Measurements from ENCODE around the gene FSTL4. TPM values are rescaled to one million over a fixed set of nuclear protein-coding genes. Genes with fewer than 3 reads are reported as not detected.
A peak's percentile ranks its signal among the peaks of the same experiment; 100 is the strongest.

FSTL4 gene
- total and polyA plus RNA-seq, 2 experiments from 2014 or later = 1.4 to 2.8 TPM

DNA sequence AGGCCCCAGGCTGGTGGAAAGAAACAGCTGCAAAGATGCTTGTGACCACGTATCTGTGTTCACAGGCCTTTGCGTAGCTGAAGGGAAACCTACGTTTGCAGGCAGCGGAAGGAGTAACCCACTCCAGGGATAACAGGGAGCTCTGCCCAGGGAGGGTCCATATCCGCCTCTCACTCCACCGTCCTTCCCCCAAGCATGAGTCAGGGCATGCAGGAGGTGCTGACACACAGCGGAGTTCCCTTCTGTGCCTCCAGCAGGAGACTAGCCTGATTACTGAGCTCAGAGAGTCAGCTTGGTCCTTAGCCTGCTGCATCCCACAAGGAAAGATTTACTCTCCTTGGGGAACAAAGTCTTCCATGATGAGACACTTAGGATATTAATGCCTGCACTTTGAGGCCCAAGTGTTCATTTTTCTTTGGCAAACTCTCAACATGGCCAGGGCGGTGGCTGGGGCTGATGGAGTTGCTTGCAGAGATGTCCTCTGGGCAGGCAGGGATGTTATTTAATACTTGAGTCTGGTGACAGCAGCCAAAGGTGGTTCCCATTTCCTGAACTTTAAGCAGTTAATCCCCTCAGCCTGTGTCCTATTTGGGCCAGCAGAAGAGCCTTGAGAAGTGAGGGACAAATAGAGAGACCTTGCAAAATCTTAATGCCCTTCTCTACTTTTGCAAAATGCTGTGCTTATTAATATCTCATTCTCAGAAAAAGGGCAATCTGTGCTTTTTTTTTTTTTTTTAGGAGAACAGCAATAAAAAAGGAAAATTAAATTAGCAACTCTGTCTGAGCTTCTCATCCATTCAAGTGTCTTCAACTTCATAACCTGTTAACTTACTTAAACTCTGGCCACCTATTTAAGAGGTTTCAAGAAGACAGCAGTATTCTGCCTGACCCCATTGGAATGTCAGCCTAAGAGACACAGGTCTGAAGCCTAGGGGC is 338.4 kb downstream of the FSTL4 start:
- no peak overlapping the region for H3K27ac Mint-ChIP-seq
- H3K27ac ChIP-seq (ENCODE audit: low read depth) = no peak overlapping the region
- H3K36me3 ChIP-seq (ENCODE audit: insufficient read depth) = no peaks in the 10 kb centered on the region
- no peak overlapping the region for H3K4me2 ChIP-seq
- H3K4me3 Mint-ChIP-seq = no peak overlapping the region
- H3F3A ChIP-seq (replicated peaks; ENCODE audit: low read depth) = no peaks in the 10 kb centered on the region
- H3K4me1 Mint-ChIP-seq = no peaks in the 10 kb centered on the region
- peak overlapping the region; percentile 43; the same call in 1 of the 2 replicates for H2AFZ ChIP-seq
- H4K20me1 ChIP-seq (replicated peaks; ENCODE audit: insufficient read depth) = no peaks in the 10 kb centered on the region
- H3K27me3 Mint-ChIP-seq (ENCODE audit: insufficient read depth, low read depth, poor library complexity) = peaks cover 6% of the 10 kb centered on the region
- H3K9me2 ChIP-seq (ENCODE audit: insufficient read depth) = no peaks in the 10 kb centered on the region
- peaks cover 5% of the 10 kb centered on the region; the same call in 2 of the 3 replicates for H3K9me3 Mint-ChIP-seq
- DNase-seq (ENCODE audit: low spot score) (no peak), ATAC-seq (peak; percentile 49)
- H3K79me2 ChIP-seq (replicated peaks; ENCODE audit: insufficient read depth) = no peaks in the 10 kb centered on the region
- no peak overlapping the region for H3K4me3 ChIP-seq
- no peak for TF ChIP-seq NANOG (IDR thresholded peaks at IDR 0.05; ENCODE audit: borderline replicate concordance)
- no peak for TF ChIP-seq CTCF (conservative IDR thresholded peaks at IDR 0.05; ENCODE audit: low read depth in 2 of 2)
- no peak for TF ChIP-seq CREB1 (CRISPR knock-in tag; IDR thresholded peaks at IDR 0.05; ENCODE audit: low read depth)
- no peak for TF ChIP-seq STAT1 (IDR thresholded peaks at IDR 0.05; ENCODE audit: unreplicated experiment)
- TF ChIP-seq ZNF114 (CRISPR knock-in tag; IDR thresholded peaks at IDR 0.05) = no peak
- TF ChIP-seq, protein P1, sequence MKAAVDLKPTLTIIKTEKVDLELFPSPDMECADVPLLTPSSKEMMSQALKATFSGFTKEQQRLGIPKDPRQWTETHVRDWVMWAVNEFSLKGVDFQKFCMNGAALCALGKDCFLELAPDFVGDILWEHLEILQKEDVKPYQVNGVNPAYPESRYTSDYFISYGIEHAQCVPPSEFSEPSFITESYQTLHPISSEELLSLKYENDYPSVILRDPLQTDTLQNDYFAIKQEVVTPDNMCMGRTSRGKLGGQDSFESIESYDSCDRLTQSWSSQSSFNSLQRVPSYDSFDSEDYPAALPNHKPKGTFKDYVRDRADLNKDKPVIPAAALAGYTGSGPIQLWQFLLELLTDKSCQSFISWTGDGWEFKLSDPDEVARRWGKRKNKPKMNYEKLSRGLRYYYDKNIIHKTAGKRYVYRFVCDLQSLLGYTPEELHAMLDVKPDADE (IDR thresholded peaks at IDR 0.05) = no peak
- no peak for TF ChIP-seq EZH2 (IDR thresholded peaks at IDR 0.05; ENCODE audit: low read depth, unreplicated experiment)
- TF ChIP-seq JUNB (IDR thresholded peaks at IDR 0.05; ENCODE audit: unreplicated experiment) = no peak
- no peak for TF ChIP-seq ZNF462 (CRISPR knock-in tag; IDR thresholded peaks at IDR 0.05)
- TF ChIP-seq EZH2phosphoT487 (IDR thresholded peaks at IDR 0.05; ENCODE audit: unreplicated experiment) = no peak
- no peaks in the 10 kb centered on the region for H3K27me3 ChIP-seq (ENCODE audit: insufficient read depth)
- no peaks in the 10 kb centered on the region for H3K4me1 ChIP-seq (ENCODE audit: insufficient read depth)
- no peaks in the 10 kb centered on the region for H3K36me3 Mint-ChIP-seq (ENCODE audit: low read depth)
